Activated CD4-positive, alpha-beta T cell treated with anti-CD3 and anti-CD28 coated beads for 36 hours (primary cell): ENCODE results near the gene PRKCE. TPM values are rescaled to one million over a fixed set of nuclear protein-coding genes. Genes with fewer than 3 reads are reported as not detected.

Experiments used
- ATAC-seq: fragments of 200-7000 bp; cut with Tn5 transposase; one replicate; pipeline ENCODE4 v1.10.0; 2021; ENCODE audit warnings: mild to moderate bottlenecking, moderate library complexity
- CTCF ChIA-PET: fragments of 350-600 bp; sonication (Branson Sonifier 250); formaldehyde crosslinking; loops from one replicate; lab custom pipeline; 2021; ENCODE audit warnings: antibody characterized with exemption; lab: Charles Lee
- POLR2A ChIA-PET: fragments of 350-600 bp; sonication (Branson Sonifier 250); formaldehyde crosslinking; loops from one replicate; lab custom pipeline; 2021; ENCODE audit warnings: antibody characterized with exemption, inconsistent platforms; lab: Charles Lee
- DNase-seq: peaks from one replicate; pipeline ENCODE4 v3.0.0-alpha.2; 2020
- H3K27ac Mint-ChIP-seq: one replicate; pipeline ENCODE4 v1.8.0; 2021; ENCODE audit warnings: mixed read lengths
- H3K27me3 Mint-ChIP-seq: one replicate; pipeline ENCODE4 v1.8.0; 2021; ENCODE audit warnings: mixed read lengths
- H3K36me3 Mint-ChIP-seq: one replicate; pipeline ENCODE4 v1.8.0; 2021; ENCODE audit warnings: low read depth, mixed read lengths
- H3K4me1 Mint-ChIP-seq: one replicate; pipeline ENCODE4 v1.8.0; 2021; ENCODE audit warnings: mixed read lengths
- H3K4me3 Mint-ChIP-seq: one replicate; pipeline ENCODE4 v1.8.0; 2021; ENCODE audit warnings: mild to moderate bottlenecking, moderate library complexity, mixed read lengths
- H3K9me3 Mint-ChIP-seq: one replicate; pipeline ENCODE4 v1.8.0; 2021; ENCODE audit warnings: low read depth, mixed read lengths
- intact Hi-C, 2 experiments: fragments of 100-400 bp; cut with DNase I in 1 of 2; cut with micrococcal nuclease in 1 of 2; formaldehyde crosslinking; loops; one replicate each; pipeline versions ENCODE4 v1.14.2 to v1.15.1; 2022 to 2024; cut with DNase I, micrococcal nuclease
- total RNA-seq, 2 experiments: library from RNA; stranded (reverse); gene quantifications; one replicate each; pipeline ENCODE4 v1.2.3, GENCODE V29; 2021

Gene PRKCE
- total RNA-seq, 2 experiments from 2014 or later = 9.0 to 13.2 TPM

- H3K4me1 Mint-ChIP-seq = peaks cover 16% of the 10 kb centered on the region
- DNase-seq = no peak
- H3K27me3 Mint-ChIP-seq = no peaks in the 10 kb centered on the region
- no peak for ATAC-seq
- intact Hi-C loops = no loop called here
- no peak overlapping the region for H3K27ac Mint-ChIP-seq
- no peaks in the 10 kb centered on the region for H3K9me3 Mint-ChIP-seq
- H3K36me3 Mint-ChIP-seq = no peaks in the 10 kb centered on the region
- POLR2A ChIA-PET = no interaction called here
- no peak overlapping the region for H3K4me3 Mint-ChIP-seq
- CTCF ChIA-PET = no interaction called here
Observed at GRCh38 chr2:45700407-45701013, 49.0 kb downstream of the PRKCE start.

- ATAC-seq = no peak
- ChIA-PET CTCF (no interaction called here), POLR2A (no interaction called here)
- Mint-ChIP-seq H3K4me1 (no peaks in the 10 kb centered on the region), H3K4me3 (no peak overlapping the region), H3K27me3 (no peaks in the 10 kb centered on the region), H3K9me3 (peaks cover 1% of the 10 kb centered on the region), H3K27ac (no peak overlapping the region), H3K36me3 (peaks cover 17% of the 10 kb centered on the region)
- no peak for DNase-seq
- intact Hi-C loops = no loop called here
Observed at GRCh38 chr2:45705233-45705632, 53.8 kb downstream of the PRKCE start.

DNA sequence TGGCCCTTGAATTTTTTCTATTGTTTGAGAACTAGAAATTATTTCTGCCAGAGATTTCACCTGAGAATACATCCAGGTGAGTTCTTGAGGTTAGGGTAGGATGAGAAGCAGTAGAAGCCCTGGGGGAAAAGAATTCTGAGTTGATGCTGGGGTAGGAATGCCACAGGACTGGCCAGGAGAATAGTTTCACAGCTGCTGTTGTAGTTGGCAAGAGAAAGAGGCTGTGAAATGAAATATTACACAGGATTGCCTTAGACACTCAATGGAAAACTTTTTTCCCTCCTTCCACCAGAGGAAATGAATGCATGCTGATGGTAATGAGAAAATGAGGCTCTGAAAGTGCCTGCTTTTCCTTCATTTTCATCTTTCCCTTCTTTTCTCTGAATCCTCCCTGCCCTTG, 54.6 kb downstream of the PRKCE start:
- no peak overlapping the region for H3K27ac Mint-ChIP-seq
- H3K36me3 Mint-ChIP-seq = peaks cover 17% of the 10 kb centered on the region
- POLR2A ChIA-PET = no interaction called here
- intact Hi-C loops = no loop called here
- H3K4me1 Mint-ChIP-seq = no peaks in the 10 kb centered on the region
- ATAC-seq (no peak), DNase-seq (no peak)
- CTCF ChIA-PET = no interaction called here
- H3K4me3 Mint-ChIP-seq = no peak overlapping the region
- no peaks in the 10 kb centered on the region for H3K27me3 Mint-ChIP-seq
- H3K9me3 Mint-ChIP-seq = peaks cover 1% of the 10 kb centered on the region

DNA sequence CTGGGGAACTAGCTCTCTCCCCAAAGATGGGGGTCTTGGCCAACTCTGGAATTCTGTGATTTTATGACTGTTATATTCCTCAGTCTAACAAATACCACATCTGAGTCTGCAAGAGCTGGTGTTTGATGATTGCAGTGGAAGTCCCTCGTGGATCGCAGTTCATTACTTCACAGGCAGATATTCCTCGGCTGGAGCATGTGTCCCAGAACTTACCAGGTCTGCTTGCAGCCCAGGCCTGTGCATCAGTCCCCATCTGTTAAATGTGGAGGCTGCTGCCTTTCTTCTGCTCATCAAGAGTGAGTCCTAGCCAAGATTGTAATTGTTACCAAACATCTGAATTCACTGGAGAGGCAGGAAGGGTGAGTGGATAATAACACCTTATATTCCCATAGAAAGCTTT, 55.5 kb downstream of the PRKCE start:
- CTCF ChIA-PET = interaction anchor here (0.5 to 0.8 kb wide), 3 partner anchors 48 to 717 kb away, joined by 3 to 4 read pairs (median 3); no protein-coding TSS in a partner anchor
- DNase-seq (no peak), ATAC-seq (no peak)
- H3K4me3 Mint-ChIP-seq = no peak overlapping the region
- POLR2A ChIA-PET = no interaction called here
- no peaks in the 10 kb centered on the region for H3K4me1 Mint-ChIP-seq
- intact Hi-C loops = no loop called here
- peaks cover 17% of the 10 kb centered on the region for H3K36me3 Mint-ChIP-seq
- peaks cover 1% of the 10 kb centered on the region for H3K9me3 Mint-ChIP-seq
- no peak overlapping the region for H3K27ac Mint-ChIP-seq
- no peaks in the 10 kb centered on the region for H3K27me3 Mint-ChIP-seq

DNA sequence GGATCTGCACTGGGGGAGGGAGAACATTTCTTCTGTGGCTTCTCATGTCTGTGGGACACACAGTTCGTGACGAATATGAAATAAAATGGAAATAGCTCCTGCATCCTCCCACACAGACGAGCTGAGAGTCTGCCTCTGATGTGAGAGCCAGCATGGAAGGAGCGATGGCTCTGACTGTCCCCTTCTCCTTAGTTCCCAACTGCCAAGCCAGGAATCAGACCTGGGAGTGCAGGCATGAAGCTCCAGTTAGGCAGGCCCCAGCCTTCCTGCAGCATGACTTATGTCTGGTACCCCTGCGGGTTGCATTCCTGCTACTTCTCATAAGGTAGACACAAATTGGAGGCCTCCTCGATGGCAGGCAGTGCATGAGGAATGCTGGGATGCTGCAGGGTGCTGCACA, 56.2 kb downstream of the PRKCE start:
- ChIA-PET CTCF (interaction anchor here (0.5 to 0.8 kb wide), 3 partner anchors 49 to 717 kb away, joined by 3 to 4 read pairs (median 3); no protein-coding TSS in a partner anchor), POLR2A (no interaction called here)
- H3K4me1 Mint-ChIP-seq = no peaks in the 10 kb centered on the region
- no peak overlapping the region for H3K4me3 Mint-ChIP-seq
- ATAC-seq = no peak
- intact Hi-C loops = no loop called here
- H3K9me3 Mint-ChIP-seq = peaks cover 1% of the 10 kb centered on the region
- H3K27me3 Mint-ChIP-seq = no peaks in the 10 kb centered on the region
- peaks cover 17% of the 10 kb centered on the region for H3K36me3 Mint-ChIP-seq
- no peak for DNase-seq
- no peak overlapping the region for H3K27ac Mint-ChIP-seq

DNA sequence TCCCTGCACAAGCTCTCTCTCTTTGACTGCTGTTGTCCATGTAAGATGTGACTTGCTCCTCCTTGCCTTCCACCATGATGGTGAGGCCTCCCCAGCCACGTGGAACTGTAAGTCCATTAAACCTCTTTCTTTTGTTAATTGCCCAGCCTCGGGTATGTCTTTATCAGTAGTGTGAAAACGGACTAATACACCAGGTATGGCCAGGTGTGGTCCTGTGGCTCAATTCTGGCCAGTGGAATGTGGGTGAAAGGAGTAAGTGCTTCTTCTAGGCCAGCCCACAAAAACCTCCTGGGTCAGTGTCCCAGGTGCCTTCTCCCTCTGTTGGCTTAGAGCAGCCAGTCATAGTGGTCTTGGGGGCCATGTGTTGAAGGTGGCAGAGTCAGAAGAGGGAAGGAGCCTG, 57.0 kb downstream of the PRKCE start:
- no peak overlapping the region for H3K4me3 Mint-ChIP-seq
- CTCF ChIA-PET = interaction anchor here (0.5 kb wide), 1 partner anchor 273 kb away, joined by 4 read pairs; no protein-coding TSS in a partner anchor

DNA sequence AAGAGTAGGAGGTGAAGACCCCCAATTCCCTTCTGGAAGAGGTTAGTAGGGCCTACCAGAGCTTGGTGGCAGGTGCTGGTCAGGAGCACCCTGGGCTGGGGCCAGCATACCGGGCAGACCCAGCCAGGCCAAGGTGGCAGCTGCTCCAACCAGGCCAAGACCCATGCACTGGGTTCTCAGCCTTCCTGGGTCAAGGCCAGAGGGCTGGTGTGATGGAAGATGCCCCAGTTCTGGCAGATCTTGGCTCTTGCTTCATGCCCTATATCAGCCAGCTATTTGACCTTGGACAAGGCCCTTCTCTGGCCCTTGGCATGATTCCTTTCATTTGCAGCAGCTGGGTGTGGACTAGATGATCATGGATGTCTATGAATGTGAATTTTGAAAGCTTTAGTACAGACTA, 57.7 kb downstream of the PRKCE start:
- POLR2A ChIA-PET = interaction anchor here (0.5 kb wide), 1 partner anchor 1856 kb away, joined by 5 read pairs; no protein-coding TSS in a partner anchor
- no peaks in the 10 kb centered on the region for H3K4me1 Mint-ChIP-seq
- ATAC-seq (no peak), DNase-seq (no peak)
- H3K27ac Mint-ChIP-seq = no peak overlapping the region
- no peaks in the 10 kb centered on the region for H3K27me3 Mint-ChIP-seq
- no peak overlapping the region for H3K4me3 Mint-ChIP-seq
- intact Hi-C loops = no loop called here
- H3K9me3 Mint-ChIP-seq = peaks cover 1% of the 10 kb centered on the region
- peaks cover 17% of the 10 kb centered on the region for H3K36me3 Mint-ChIP-seq
- CTCF ChIA-PET = interaction anchor here (0.5 kb wide), 1 partner anchor 272 kb away, joined by 4 read pairs; no protein-coding TSS in a partner anchor

More for the DNA sequence above, 57.0 kb downstream of the PRKCE start:
- Mint-ChIP-seq H3K27me3 (no peaks in the 10 kb centered on the region), H3K36me3 (peaks cover 17% of the 10 kb centered on the region), H3K27ac (no peak overlapping the region), H3K9me3 (peaks cover 1% of the 10 kb centered on the region), H3K4me1 (no peaks in the 10 kb centered on the region)
- ATAC-seq (no peak), DNase-seq (no peak)
- intact Hi-C loops = no loop called here
- POLR2A ChIA-PET = no interaction called here

GRCh38 chr2:45710468-45710867, 59.0 kb downstream of the PRKCE start:
- Mint-ChIP-seq H3K4me1 (no peaks in the 10 kb centered on the region), H3K27ac (no peak overlapping the region), H3K9me3 (peaks cover 1% of the 10 kb centered on the region), H3K4me3 (no peak overlapping the region), H3K36me3 (peaks cover 17% of the 10 kb centered on the region), H3K27me3 (no peaks in the 10 kb centered on the region)
- intact Hi-C loops = no loop called here
- DNase-seq (no peak), ATAC-seq (no peak)
- ChIA-PET POLR2A (no interaction called here), CTCF (interaction anchor here (0.6 kb wide), 1 partner anchor 240 kb away, joined by 3 read pairs; no protein-coding TSS in a partner anchor)

GRCh38 chr2:45711224-45711623, 59.7 kb downstream of the PRKCE start:
- intact Hi-C loops = no loop called here
- Mint-ChIP-seq H3K27me3 (no peaks in the 10 kb centered on the region), H3K4me3 (no peak overlapping the region), H3K9me3 (peaks cover 1% of the 10 kb centered on the region), H3K27ac (no peak overlapping the region), H3K4me1 (no peaks in the 10 kb centered on the region), H3K36me3 (peaks cover 17% of the 10 kb centered on the region)
- ATAC-seq (no peak), DNase-seq (no peak)
- ChIA-PET CTCF (no interaction called here), POLR2A (interaction anchor here (0.6 kb wide), 1 partner anchor 1581 kb away, joined by 3 read pairs; no protein-coding TSS in a partner anchor)

- POLR2A ChIA-PET = no interaction called here
- CTCF ChIA-PET = no interaction called here
- Mint-ChIP-seq H3K9me3 (no peaks in the 10 kb centered on the region), H3K27me3 (no peaks in the 10 kb centered on the region), H3K27ac (no peak overlapping the region), H3K4me1 (no peaks in the 10 kb centered on the region), H3K36me3 (peaks cover 10% of the 10 kb centered on the region), H3K4me3 (no peak overlapping the region)
- no peak for DNase-seq
- no peak for ATAC-seq
- intact Hi-C loops = no loop called here
Observed at GRCh38 chr2:45712570-45712969, 61.1 kb downstream of the PRKCE start.

GRCh38 chr2:45713136-45713535, 61.7 kb downstream of the PRKCE start:
- DNase-seq = no peak
- Mint-ChIP-seq H3K27ac (no peak overlapping the region), H3K27me3 (no peaks in the 10 kb centered on the region), H3K4me1 (no peaks in the 10 kb centered on the region), H3K9me3 (no peaks in the 10 kb centered on the region), H3K4me3 (no peak overlapping the region), H3K36me3 (peaks cover 6% of the 10 kb centered on the region)
- intact Hi-C loops = no loop called here
- ChIA-PET CTCF (no interaction called here), POLR2A (no interaction called here)
- ATAC-seq = no peak

DNA sequence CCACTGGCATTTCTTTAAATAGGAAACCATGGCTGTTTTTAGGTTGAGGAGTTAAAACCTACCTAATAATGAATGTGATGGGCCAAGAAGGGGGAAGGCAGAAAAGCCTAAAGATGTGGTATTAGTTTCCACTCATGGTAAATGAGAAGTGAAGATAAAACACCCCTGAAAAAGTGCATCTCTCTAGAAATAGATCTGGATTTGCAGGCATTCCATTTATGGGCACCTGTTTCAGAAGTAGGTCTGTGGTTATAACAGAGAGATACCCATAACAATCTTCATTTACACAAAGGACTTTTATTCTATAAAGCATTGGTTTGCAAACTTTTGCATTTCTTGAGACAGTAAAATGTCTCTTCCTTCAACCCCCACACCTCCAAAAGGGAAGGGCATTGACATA, 62.1 kb downstream of the PRKCE start:
- POLR2A ChIA-PET = no interaction called here

More for the DNA sequence above, 62.1 kb downstream of the PRKCE start:
- Mint-ChIP-seq H3K4me1 (no peaks in the 10 kb centered on the region), H3K4me3 (no peak overlapping the region), H3K9me3 (no peaks in the 10 kb centered on the region), H3K27ac (no peak overlapping the region), H3K36me3 (peaks cover 1% of the 10 kb centered on the region), H3K27me3 (no peaks in the 10 kb centered on the region)
- DNase-seq (no peak), ATAC-seq (no peak)
- intact Hi-C loops = no loop called here
- CTCF ChIA-PET = no interaction called here
